HG03064 (cell line): ENCODE results near the gene CSMD2.
"Not testable (repeated sequence)": the region's sequence is repeated elsewhere in the genome, so short reads cannot be mapped to it uniquely, and the experiment has no call there.

ENCODE experiments used
- ATAC-seq: cut with Tn5 transposase; IDR thresholded peaks from one replicate; pipeline ENCODE4 v1.9.1; 2021; ENCODE audit warnings: low read depth; ENCODE audit not compliant: unreplicated experiment

CSMD2 gene

DNA sequence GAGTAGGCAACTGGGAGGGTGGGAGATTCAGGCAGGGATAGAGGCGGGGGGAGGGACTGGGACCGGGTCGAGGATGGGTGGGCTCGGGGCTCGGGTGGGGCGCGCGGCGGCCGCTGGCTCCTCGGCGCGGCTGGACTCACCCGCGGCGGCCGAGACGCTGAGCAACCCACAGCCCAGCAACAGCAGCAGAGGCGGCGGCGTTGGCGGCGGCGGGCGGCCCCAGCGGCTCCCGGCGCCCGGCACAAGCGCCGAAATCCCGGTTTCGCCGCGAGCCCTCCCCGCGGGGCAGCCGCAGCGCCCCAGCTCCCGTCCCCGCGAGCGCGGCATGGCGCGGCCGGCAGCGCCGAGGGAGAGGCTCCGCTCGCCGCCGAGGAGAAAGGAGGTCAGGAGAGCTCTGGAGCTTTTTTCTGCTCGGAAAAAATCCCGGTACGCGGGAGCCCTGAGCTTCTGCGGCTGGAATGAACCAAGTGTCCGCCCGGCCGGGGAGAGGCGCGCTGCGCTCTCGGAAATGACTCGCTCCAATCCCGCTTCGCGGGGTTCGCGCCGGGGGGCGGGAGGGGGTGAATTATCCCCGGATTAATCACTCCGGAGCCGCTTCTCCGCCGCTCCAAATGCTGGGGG lies at the start of gene CSMD2:
Gene CSMD2 (minus strand): TSS at position 460 of the 621 bp plus-strand sequence. CDS start 133 bp downstream, at position 327.
- no peak for ATAC-seq

DNA sequence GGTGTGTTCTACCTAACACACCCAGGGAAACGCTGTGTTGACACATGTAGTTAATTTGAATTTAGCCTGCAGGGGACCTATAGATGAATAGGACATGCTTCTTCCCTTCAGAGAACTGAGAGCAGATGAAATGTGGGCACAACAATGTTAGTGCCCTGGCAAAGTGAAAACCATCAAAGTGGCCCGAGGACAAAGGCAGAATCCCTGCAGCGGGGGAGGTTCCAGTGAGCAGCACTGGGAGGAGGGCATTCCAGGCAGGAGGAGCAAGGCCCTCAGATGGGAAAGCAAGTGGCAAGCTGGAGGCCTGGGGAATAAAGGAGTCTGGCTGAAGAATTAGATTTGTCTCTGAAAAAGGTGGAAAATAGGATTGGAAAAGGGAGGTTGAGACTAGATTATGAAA lies 48.9 kb upstream of the CSMD2 start:
- no peak for ATAC-seq

DNA sequence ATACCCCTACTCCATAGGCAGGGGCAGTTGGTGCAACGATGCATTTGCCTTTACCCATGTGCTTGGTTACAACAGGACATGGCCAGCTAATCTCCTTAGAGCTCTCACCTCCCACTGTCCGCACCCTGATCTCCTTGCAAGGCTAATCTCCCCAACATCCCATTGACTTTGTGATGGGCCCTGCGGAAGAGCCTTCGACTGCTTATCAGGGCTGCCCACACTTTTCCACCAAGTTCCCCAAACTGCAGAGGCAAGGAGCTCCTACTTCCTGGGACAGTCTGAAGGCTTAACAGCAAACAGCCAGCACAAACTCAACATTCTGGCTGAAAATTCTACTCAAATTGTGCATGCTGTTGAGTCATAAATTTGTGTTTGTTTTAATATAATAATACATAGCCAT lies 47.6 kb upstream of the CSMD2 start:
- ATAC-seq = no peak

DNA sequence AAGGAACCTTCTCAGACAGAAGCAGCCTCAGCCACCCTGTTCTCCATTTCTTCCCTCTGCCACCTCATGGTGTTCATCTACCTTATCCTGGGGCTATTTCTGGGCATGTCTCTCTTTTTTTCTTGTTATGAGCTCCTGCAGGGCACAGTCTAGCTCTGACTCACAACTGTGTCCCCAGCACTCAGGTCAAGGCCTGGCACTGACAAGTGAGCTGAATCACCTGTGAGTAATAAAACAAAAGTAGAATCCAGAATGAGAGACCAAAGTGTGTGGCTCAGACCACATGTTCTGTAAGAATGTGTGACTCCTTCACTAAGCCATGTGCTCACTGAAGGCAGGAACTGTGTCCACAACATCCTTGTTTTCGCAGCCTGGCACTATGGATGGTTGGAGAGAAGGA lies 34.9 kb upstream of the CSMD2 start:
- no peak for ATAC-seq

DNA sequence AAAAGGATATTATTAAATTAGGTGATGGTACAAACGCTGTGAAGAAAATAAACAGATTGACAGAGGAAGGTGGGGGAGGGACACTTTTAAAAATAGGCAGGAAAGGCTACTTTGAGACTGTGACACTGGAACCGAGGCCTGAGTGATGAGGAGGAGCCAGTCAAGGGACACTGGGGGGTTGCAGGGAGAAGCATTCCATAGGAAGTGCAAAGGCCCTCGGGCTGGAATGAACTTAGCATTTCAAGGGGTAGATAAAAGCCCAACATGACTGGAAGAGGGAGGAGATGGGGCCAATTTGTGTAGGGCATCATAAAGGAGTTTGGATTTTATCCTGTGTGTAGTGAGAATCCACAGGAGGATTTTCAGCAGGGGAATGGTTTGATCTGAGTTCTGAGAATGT lies 27.6 kb upstream of the CSMD2 start:
- ATAC-seq = no peak

DNA sequence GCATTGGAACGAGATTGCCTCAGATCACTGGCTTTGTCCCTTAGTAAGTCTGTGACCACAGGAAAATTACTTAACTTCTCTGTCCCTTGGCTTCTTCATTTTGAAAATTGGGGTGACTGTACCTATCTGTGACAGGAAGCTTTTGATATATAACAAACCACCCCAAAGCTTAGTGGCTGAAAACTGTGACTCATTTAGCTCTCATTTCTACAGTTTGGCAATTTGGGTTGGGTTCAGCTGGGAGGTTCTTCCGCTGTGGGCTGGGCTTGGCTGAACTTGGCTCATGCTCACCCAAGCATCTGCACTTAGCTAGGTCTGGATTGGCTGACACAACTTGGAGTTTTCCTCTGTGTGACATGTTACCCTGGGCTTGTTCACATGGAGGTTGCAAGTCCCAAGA lies 25.7 kb upstream of the CSMD2 start:
- ATAC-seq = no peak

DNA sequence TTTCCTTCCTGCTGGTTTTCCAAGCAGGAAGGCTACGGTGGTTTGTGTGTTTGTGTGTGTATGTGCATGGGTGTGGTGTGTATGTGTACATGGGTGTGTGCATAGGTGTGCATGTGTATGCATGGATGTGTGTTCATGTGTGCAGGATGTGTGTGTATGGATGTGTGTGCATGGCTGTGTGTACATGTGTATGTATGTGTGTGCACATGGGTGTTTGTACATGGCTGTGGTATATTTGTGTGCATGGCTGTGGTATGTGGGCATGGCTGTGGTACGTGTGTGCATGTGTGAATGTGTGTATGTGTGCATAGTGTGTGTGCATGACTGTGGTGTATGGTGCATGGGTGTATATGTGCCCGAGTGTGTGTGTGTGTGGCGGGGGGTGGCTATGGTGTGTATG lies 24.0 kb upstream of the CSMD2 start:
- ATAC-seq = no peak

DNA sequence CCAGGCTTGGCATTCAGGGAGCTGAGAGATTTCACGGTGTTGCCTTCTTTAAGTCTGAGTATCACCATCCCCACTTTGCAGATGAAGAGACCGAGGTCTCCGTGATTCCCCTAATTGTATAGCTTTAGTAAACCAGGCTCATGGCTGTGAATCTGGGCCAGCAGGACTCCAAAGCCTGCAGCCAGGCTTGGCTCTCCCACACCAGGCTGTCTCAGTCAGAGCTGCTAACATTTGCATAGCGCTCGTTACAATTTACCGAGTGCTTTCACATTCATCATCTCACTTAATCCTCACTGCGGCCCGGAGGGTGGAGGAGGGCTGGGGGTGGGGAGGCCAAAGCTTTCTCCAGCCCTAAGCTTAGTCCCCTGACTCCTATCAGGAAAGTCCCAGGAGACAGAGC lies 23.4 kb upstream of the CSMD2 start:
- ATAC-seq = no peak

DNA sequence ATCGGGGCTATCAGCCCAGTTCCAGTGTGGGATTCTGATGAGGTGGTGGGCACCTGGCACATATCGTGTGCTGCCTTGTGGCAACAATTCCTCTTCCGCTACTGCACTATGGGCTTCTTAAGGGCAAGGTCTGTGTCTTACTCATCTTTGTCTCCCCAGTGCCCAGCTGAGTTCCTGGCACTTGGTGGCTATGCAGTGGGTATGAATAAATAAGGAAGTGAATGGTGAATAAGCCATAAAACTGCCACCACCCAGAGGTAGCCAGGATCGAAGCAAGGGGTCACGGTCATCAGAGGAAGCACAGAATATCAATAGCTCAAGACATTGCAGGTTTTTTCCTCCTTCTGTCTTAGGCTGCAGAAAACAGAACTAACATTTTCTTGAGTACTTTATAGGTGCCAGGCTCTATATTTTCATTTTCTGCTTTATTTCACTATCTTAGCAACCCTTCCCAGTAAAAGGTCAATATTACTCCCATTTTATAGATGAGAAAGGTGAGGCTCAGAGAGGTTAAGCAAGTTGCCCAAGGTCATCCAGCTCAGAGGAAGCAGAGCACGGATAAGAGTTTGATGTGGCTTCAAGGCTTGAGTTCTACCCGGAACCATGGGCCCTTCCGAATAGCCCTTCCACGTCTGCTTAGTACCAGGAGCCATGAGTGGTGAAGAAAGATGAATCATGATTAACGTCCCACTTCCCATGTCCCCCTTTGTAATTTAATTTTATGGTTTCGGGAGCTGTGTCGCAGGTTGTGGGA lies 21.9 kb upstream of the CSMD2 start:
- ATAC-seq = no peak

DNA sequence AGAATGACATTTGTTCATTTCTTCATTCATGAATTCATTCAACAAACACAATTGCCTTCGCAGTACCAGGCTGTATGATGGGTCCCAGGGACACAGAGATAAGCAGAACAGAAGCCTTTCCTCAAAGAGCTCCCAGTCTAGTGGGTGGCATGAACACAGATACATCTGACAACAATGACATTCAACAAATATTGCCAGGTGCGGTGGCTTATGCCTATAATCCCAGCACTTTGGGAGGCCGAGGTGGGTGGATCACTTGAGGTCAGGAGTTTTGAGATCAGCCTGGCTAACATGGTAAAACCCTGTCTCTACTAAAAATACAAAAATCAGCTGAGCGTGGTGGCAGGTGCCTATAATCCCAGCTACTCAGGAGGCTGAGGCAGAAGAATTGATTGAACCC lies 18.4 kb upstream of the CSMD2 start:
- not testable (repeated sequence) for ATAC-seq

DNA sequence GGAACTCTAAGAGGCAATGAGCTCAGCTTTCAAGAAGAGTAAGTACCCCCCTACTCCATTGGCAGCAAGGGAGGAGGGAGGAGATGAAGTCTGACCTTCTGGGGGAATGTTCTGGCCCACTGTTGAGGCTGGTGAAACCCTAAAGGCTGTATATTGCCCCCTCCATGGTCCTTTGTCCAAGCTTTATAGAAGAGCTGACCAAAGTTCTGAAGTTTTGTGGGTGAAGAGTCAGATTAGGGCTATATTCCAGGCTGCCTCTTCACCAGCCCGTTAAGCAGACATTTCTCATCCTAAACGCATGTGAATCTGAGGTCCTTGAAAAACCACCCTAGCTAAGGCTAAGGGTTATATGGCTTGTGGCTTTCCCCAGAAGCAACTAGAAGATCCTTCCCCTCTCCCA lies 13.0 kb upstream of the CSMD2 start:
- no peak for ATAC-seq

DNA sequence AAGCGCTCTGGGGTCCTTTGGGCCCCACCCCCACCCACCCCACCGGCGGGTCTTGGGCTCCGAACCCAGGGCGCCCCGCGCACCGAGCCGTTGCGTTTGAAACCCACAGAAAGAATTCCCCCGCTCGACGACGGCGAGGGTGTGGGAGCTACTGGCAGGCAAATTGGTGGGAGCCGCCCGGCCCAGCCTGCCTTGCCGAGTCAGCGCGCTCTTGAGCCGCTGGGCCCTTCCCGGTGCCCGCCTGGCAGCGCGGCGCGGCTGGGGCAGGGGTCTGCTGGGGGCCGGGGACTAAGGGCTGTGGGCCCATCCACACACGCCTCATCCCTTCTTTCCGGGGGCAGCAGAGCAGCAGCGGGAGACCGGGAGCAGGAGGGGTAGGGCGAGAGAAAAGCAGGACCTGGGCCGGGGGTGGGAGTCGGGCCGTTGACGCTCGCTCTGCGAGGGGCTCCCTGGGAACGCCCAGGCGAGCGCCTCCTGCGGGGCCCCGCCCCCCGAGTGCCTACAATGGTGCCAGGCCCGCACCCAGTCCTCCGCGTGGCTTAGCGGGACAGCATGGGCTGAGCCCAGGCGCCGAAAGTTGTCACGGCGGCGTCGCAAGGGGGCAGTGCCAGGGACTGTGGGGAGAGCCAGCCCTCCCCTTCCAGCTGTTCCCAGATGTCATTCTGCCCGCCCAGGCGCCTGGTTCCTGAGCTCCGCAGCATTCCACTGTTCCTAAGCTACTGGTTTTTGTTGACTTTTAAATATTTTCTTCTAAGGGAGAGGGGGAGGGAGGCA lies 12.0 kb upstream of the CSMD2 start, which contains the start of gene C1orf94:
Gene C1orf94 (plus strand): TSS at position 78 of the 774 bp plus-strand sequence. CDS start 883 bp downstream, outside the sequence.
- ATAC-seq = no peak

DNA sequence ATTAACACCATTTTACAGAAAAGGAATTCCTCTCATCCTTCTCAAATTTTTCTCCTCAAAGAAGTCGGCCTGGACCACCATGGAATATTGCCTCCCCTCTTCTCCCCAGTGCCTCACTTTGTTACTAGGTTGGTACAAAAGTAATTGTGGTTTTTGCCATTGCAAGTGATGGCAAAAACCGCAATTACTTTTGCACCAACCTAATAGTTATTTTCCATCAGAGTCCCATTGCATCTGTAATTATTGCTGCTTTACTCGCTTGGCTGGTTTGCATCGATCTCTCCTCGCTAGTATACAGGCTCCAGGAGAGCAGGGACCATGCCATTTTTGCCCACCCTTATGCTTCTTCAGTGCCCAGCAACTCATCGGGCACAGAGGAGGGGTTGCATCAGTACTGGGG lies 10.7 kb upstream of the CSMD2 start:
- no peak for ATAC-seq

DNA sequence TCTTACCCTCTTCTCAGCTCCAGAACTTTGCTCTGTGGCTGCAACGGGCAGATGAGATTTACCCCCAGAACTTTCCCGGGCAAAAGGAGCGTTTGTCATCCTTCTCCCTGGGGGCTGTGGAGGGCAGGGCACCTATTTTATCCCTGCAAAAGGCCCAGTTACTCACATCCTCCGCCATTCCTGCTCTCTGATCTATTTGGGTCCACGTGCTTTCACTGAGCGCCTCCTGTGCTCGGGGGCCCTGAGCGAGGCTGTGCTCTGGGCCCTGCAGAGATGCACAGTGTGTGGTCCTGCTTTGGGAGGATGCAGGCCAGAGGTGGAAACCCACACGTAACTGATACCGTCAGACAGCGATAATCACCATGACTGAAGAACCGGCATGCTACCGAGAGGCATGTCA lies 2.4 kb upstream of the CSMD2 start:
- no peak for ATAC-seq

DNA sequence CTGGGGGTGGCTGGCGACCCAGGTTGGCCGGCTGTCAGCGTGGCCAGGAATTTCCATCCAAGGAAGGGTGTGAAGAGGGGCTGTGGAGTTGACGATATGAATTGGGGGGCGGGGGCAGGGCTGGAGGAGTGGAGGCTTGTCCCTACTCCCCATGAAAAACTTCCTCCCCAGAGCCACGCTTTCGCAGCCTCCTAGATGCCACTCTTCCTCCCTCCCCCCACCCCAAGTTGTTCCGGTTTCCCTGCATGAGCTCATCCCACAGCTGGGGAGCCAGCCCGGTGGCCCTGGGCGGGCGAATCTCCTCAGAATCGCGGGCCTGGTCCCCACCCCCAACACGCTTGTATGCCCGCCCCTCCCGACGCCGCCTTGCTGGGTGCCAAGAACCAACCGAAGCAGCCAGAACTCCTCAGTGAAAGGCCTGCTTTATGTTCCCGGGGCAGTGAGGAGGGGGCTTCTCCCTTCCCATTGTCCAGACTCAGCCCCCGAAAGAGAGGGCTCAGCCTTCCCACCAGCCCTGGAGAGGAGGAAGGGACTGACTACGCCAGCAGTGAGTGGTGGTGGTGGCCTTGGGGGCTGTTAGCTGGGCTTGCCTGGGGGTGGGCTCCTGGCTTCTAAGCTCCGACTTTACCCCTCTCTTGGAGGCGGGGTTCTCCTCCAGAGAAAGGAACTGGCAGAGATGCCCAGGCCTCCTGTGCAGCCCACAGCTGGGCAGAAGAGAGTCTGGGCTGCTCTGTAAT lies 1.8 kb upstream of the CSMD2 start:
- ATAC-seq = no peak

DNA sequence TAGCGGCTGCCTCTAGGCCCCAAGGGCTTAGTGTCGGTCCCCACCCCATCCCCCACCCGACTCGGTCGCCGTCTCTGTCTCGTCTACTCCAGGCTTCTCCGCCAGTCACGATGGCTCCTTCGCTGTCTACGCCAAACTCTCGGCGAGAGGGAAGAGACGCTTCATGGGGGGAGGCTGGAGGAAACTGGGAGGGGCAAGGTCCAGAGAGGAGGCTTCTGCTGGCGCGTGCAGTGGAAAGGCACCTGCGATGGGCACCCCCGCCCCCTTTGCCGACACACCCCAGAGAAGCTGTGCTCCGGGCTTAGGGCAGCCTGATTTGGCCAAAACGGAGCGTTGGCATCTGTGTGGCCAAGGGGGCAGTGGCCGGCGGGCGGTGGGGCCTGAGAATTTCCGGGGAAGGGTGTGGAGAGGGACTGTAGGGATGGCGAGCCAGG lies 1.2 kb upstream of the CSMD2 start:
- ATAC-seq = no peak

DNA sequence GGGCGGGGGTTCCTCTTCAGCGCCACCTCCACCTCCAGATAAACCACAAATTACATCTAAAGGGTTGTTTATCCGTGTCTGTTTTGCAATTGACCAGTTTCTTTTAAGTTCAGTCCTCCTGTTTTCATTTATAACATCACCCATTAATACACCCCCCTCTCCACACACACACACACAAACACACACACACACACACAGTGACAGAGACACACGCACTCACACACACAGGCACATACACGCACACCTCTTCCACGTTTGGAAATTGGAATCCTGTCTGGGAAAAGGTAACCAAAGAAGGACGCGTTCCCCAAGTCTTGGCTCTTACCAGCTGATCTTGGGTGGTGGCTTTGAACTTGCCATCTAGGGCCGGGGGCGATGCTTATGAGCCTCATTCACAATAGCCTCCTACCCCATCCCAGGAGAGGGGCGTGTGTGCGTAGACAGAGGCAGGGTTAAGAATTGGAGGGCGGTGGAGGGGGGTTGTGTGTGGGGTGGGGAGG lies 442 bp upstream of the CSMD2 start:
- ATAC-seq = no peak

DNA sequence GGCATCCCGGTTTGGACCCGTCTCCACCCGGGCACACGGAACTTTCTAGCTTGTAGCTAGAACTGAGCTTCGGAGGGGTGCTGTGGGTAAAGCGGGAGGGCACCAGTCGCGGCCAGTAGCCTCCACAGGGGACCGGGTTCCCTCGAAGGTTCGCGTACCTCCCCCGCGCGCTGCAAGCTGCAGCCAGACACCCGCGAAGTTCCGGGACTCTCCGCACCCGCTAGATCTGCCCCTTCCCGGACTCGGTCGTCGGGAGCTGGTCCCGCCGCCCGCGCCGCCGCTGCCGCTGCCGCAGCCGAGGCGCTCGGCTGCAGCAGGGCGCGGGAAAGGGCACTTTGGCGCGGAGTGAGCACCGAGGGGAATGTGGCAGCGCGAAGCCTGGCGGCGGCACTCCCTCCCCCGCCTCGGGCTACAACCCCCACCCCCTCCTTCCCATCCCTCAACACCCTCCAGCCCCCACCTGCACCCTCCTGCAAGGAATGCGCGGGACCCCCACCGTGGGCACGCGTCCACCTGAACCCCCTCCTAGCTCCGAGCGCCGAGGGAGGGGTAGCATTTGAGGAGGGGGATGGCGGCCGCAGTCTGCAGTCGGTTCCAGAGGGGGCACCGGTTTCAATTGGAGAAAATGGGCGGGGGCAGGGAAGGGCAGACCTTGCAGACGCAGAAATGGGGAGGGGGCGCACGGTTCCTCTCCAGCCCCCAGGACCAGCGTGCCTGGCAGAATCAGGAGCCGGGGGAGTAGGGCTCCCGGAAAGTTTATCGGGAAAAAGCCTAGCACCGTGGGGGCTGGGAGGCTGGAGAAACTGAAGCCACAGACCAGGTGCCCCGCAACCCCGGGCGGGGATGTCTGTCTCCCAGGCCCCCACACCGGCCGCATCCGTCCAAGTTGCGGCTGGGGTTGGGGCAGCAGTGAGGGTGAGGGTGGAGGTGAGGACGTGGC lies 968 bp downstream of the CSMD2 start:
- no peak for ATAC-seq
